ENCODE data around the gene ROPN1B. TPM values are rescaled to one million over a fixed set of nuclear protein-coding genes. Genes with fewer than 3 reads are reported as not detected.

ROPN1B gene
- total RNA-seq, 1 experiment from 2014 or later, result 0.92 TPM

- H3K4me3 Mint-ChIP-seq (ENCODE audit: low read depth, unreplicated experiment), result no peak overlapping the region
- no peaks in the 10 kb centered on the region for H3K27me3 Mint-ChIP-seq (ENCODE audit: unreplicated experiment)
- H3K27ac Mint-ChIP-seq (ENCODE audit: unreplicated experiment), result no peak overlapping the region
Observed at GRCh38 chr3:126021702-126022101, 52.7 kb downstream of the ROPN1B start.

DNA sequence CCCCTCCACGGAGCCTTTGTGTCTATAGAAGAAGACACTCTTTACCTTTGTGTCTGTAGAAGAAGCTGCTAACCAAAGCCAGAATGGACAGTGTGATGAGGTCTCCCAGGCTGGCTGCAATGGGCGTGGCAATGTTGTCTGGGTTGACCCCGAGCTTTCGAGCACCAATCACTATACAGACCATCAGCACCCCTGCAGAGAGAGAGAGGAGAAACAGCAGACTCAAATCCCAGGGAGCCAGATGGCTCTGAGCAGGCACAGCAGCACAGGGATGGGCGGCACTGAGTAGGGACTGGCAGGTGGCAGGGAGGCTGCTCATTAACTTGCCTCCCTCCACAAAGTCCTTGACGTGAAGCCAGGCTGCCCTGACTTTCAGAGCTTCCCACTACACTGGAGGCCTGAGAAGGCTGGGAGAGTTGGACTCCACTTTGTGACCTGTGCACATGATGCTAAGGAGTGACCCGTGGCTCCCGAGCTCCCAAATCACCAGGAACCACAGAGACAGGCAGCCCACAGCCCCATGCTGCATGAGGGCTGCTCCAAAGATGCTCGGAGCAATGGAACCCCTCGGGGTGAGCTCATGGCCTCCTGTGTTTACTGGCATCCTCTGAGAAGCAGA is 53.9 kb downstream of the ROPN1B start:
- no peak for TF ChIP-seq CTCF (IDR thresholded peaks at IDR 0.05; ENCODE audit: unreplicated experiment)

More at GRCh38 chr3:126021702-126022101, 52.7 kb downstream of the ROPN1B start:
- Mint-ChIP-seq H3K9me3 (ENCODE audit: low read depth, unreplicated experiment) (no peaks in the 10 kb centered on the region), H3K36me3 (ENCODE audit: insufficient read depth, unreplicated experiment) (peaks cover 5% of the 10 kb centered on the region), H3K4me1 (ENCODE audit: low read depth, unreplicated experiment) (no peaks in the 10 kb centered on the region)
- TF ChIP-seq CTCF (IDR thresholded peaks at IDR 0.05; ENCODE audit: unreplicated experiment), result no peak
- DNase-seq, result no peak
- CTCF ChIA-PET, result interaction anchor here (0.7 to 1.2 kb wide), 2 partner anchors 10 to 31 kb away, joined by 3 to 7 read pairs; no protein-coding TSS in a partner anchor
- no TSS peak for BruUV-seq (replicated peaks)
- intact Hi-C loops (cut with micrococcal nuclease; ENCODE audit: unreplicated experiment), result no loop called here

DNA sequence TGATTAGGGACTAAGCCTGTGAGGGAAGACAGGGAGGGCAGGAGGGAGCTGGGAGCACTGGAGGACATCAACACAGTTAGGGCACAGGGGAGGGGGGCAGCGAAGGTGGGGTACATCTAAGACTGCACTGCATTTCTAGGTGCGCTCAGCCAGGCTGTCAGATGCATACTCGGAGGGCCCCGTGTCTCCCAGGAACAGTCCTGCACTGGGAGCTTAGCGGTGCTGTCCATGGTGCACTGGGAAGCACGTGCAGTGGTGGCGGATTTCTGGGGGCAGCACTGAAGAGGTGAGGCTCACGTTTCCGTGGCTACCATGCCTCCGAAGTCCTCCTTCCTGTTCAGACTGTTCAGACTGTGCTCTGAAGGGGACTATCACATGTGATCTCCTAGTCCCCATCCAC is 54.4 kb downstream of the ROPN1B start:
- intact Hi-C loops (cut with micrococcal nuclease; ENCODE audit: unreplicated experiment), result no loop called here
- Mint-ChIP-seq H3K4me1 (ENCODE audit: low read depth, unreplicated experiment) (no peaks in the 10 kb centered on the region), H3K27ac (ENCODE audit: unreplicated experiment) (no peak overlapping the region), H3K27me3 (ENCODE audit: unreplicated experiment) (no peaks in the 10 kb centered on the region), H3K4me3 (ENCODE audit: low read depth, unreplicated experiment) (no peak overlapping the region), H3K9me3 (ENCODE audit: low read depth, unreplicated experiment) (peaks cover 7% of the 10 kb centered on the region), H3K36me3 (ENCODE audit: insufficient read depth, unreplicated experiment) (peaks cover 5% of the 10 kb centered on the region)
- DNase-seq, result no peak
- TF ChIP-seq CTCF (IDR thresholded peaks at IDR 0.05; ENCODE audit: unreplicated experiment), result no peak
- BruUV-seq (replicated peaks), result no TSS peak
- CTCF ChIA-PET, result interaction anchor here (1.3 kb wide), 1 partner anchor 10 kb away, joined by 3 read pairs; no protein-coding TSS in a partner anchor

More for the DNA sequence above, 53.9 kb downstream of the ROPN1B start:
- Mint-ChIP-seq H3K9me3 (ENCODE audit: low read depth, unreplicated experiment) (peaks cover 6% of the 10 kb centered on the region), H3K27ac (ENCODE audit: unreplicated experiment) (no peak overlapping the region), H3K27me3 (ENCODE audit: unreplicated experiment) (no peaks in the 10 kb centered on the region), H3K4me3 (ENCODE audit: low read depth, unreplicated experiment) (no peak overlapping the region), H3K36me3 (ENCODE audit: insufficient read depth, unreplicated experiment) (peaks cover 5% of the 10 kb centered on the region), H3K4me1 (ENCODE audit: low read depth, unreplicated experiment) (no peaks in the 10 kb centered on the region)
- intact Hi-C loops (cut with micrococcal nuclease; ENCODE audit: unreplicated experiment), result no loop called here
- BruUV-seq (replicated peaks), result no TSS peak
- no peak for DNase-seq
- CTCF ChIA-PET, result interaction anchor here (0.6 to 1.3 kb wide), 2 partner anchors 11 to 53 kb away, joined by 3 to 9 read pairs; no protein-coding TSS in a partner anchor

DNA sequence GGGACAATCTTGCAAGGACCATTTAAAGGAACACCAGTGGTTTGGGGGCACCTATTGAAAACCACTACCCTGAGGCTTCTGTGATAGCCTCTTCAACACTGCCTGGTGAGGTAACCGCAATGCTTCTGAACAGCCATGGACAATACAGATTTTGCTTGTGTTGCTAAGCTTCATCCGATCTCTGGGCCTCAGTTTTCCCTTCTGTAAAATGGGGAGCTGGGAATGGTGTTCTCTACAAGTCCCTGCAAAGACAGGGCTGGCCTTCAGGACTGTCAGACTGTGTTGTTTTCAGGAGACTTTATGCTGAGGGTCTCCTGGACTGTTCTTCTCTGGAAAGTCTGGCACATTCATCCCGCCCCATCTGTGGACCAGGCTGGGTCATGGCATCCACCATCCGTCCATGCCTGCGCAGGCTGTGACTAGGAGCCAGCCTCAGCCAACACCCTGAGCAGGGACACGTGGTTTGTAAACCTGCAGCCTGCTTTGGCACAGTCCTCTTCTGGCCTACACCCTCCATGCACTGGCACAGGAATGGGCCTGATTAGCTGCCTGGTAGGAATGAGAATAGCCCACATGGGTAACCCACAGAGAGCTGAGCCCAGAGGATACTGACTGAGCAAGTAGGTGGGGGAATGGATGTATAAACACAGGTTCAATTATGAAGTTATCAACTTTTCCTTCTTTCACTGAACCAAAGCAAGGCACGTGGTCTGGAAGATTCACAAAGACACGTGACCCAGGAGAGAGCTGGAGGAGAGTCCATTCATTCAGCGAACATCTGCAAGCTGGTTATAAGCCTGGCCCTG is 55.3 kb downstream of the ROPN1B start:
- Mint-ChIP-seq H3K4me3 (ENCODE audit: low read depth, unreplicated experiment) (no peak overlapping the region), H3K27ac (ENCODE audit: unreplicated experiment) (no peak overlapping the region), H3K9me3 (ENCODE audit: low read depth, unreplicated experiment) (peaks cover 7% of the 10 kb centered on the region), H3K4me1 (ENCODE audit: low read depth, unreplicated experiment) (no peaks in the 10 kb centered on the region), H3K27me3 (ENCODE audit: unreplicated experiment) (no peaks in the 10 kb centered on the region), H3K36me3 (ENCODE audit: insufficient read depth, unreplicated experiment) (peaks cover 5% of the 10 kb centered on the region)
- no peak for TF ChIP-seq CTCF (IDR thresholded peaks at IDR 0.05; ENCODE audit: unreplicated experiment)
- BruUV-seq (replicated peaks), result no TSS peak
- intact Hi-C loops (cut with micrococcal nuclease; ENCODE audit: unreplicated experiment), result no loop called here
- DNase-seq, result no peak
- CTCF ChIA-PET, result interaction anchor here (1.3 kb wide), 1 partner anchor 9 kb away, joined by 3 read pairs; no protein-coding TSS in a partner anchor

Measured in Calu3 (cell line).